GM19452 (cell line): ENCODE data around the gene TFCP2.

Source experiments
- ATAC-seq: cut with Tn5 transposase; IDR thresholded peaks from one replicate; pipeline ENCODE4 v1.9.1; 2021; ENCODE audit not compliant: unreplicated experiment

The TFCP2 gene

GRCh38 chr12:51048661-51049251 is 124.2 kb downstream of the TFCP2 start:
- no peak for ATAC-seq

- ATAC-seq: peak; percentile 94
Observed at GRCh38 chr12:51047655-51048540, 125.0 kb downstream of the TFCP2 start, which contains the start of gene LETMD1. LETMD1 (plus strand) TSS chr12:51048327; CDS start chr12:51048357, 30 bp downstream.
